ENCODE data around the gene SLC25A46. TPM values are rescaled to one million over a fixed set of nuclear protein-coding genes. Genes with fewer than 3 reads are reported as not detected.
"Not testable (repeated sequence)": the region's sequence is repeated elsewhere in the genome, so short reads cannot be mapped to it uniquely, and the experiment has no call there.

The SLC25A46 gene
- total RNA-seq, 1 donor from 2014 or later, result 32.8 TPM

GRCh38 chr5:110785356-110785755, 46.5 kb downstream of the SLC25A46 start:
- peak; percentile 2 for DNase-seq (ENCODE audit: low read depth)
- no peak for TF ChIP-seq CTCF (conservative IDR thresholded peaks at IDR 0.05; ENCODE audit: low read depth, low read length)
- no peak overlapping the region for H3K4me3 ChIP-seq (ENCODE audit: low read depth, low read length)

DNA sequence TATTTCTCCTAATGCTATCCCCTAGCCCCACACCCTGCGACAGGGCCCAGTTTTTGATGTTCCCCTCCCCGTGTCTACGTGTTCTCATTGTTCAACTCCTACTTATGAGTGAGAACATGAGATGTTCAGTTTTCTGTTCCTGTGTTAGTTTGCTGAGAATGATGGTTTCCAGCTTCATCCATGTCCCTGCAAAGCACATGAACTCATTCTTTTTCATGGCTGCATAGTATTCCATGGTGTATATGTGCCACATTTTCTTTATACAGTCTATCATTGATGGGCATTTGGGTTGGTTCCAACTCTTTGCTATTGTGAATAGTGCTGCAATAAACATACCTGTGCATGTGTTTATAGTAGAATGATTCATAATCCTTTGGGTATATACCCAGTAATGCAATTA, 49.2 kb downstream of the SLC25A46 start:
- H3K4me3 ChIP-seq (ENCODE audit: low read depth, low read length); DNase-seq (ENCODE audit: low read depth): not testable (repeated sequence)

- peak; percentile 10 for DNase-seq (ENCODE audit: low read depth)
- peak; percentile 52 for TF ChIP-seq CTCF (conservative IDR thresholded peaks at IDR 0.05; ENCODE audit: low read depth, low read length)
- no peak overlapping the region for H3K4me3 ChIP-seq (ENCODE audit: low read depth, low read length)
Measured at GRCh38 chr5:110790673-110791072, 51.9 kb downstream of the SLC25A46 start.

DNA sequence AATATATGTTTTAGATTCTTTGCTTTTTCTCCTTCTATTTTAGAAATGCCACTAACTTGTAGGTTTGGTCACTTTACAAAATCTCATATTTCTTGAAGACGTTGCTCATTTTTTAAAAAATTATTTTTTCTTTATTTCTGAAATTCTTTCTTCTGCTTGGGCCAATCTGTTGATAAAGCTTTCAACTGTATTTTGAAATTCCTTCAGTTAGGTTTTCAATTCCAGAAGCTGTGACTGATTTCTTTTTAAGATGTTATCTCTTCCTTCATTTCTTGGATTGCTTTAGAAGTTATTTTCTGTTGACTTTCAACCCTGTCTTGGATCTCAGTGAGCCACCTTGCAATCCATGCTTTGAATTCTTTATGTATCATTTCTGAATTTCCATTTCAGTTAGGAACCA, 64.2 kb downstream of the SLC25A46 start:
- DNase-seq (ENCODE audit: low read depth), result no peak
- no peak for TF ChIP-seq CTCF (conservative IDR thresholded peaks at IDR 0.05; ENCODE audit: low read depth, low read length)

DNA sequence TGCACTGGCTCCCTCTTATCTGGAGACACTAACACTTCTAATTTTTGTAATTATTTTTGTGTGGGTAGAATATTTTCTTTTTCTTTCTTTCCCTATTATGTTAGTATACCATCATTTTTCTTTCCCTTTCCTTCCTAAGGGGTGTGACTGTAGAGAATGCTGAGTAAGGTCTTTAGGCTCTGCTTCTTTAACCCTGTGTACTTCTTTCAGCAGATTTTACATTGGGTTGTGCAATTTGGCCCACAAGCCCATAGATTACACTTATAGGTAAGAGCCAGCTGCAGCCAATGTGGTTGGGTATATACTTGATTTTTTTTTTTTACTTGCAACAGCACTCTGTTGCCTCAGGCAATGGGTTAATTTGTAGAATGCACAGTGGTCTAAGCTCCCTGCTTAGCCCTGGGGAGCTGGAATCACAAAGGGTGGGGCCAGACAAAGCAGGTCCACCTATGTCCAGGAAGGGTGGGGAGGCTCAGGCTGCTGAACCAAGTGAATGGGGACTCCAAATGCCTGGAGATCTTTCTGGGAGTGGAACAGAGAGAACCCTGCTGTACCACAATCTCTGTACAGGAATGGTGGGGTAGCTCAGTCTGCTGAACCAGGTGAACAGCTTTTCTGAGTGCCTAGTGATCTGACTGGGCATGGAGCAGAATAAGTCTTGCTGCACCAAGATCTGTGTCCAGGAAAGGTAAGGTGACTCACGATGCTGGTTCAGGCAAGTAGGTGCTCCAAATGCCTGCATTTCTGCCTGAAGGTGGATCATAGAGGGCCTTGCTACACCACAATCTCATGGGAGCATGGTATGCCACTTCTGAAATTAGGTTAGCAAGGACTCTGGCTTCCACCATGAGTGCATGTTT, 64.9 kb downstream of the SLC25A46 start:
- TF ChIP-seq CTCF (conservative IDR thresholded peaks at IDR 0.05; ENCODE audit: low read depth, low read length), result no peak
- no peak overlapping the region for H3K4me3 ChIP-seq (ENCODE audit: low read depth, low read length)
- no peak for DNase-seq (ENCODE audit: low read depth)

More for the DNA sequence above, 64.2 kb downstream of the SLC25A46 start:
- no peak overlapping the region for H3K4me3 ChIP-seq (ENCODE audit: low read depth, low read length)

- no peak for DNase-seq (ENCODE audit: low read depth)
- no peak for TF ChIP-seq CTCF (conservative IDR thresholded peaks at IDR 0.05; ENCODE audit: low read depth, low read length)
- H3K4me3 ChIP-seq (ENCODE audit: low read depth, low read length), result no peak overlapping the region
Measured at GRCh38 chr5:110807169-110807568, 68.4 kb downstream of the SLC25A46 start.

GRCh38 chr5:110809006-110809405, 70.2 kb downstream of the SLC25A46 start:
- TF ChIP-seq CTCF (conservative IDR thresholded peaks at IDR 0.05; ENCODE audit: low read depth, low read length), result no peak
- no peak for DNase-seq (ENCODE audit: low read depth)
- H3K4me3 ChIP-seq (ENCODE audit: low read depth, low read length), result no peak overlapping the region

Other genes with a start within 250 kb of the SLC25A46 start
- gene TMEM232, start 12.3 kb upstream of the SLC25A46 start, total RNA-seq, result 0.86 TPM in 1 of 2 replicates, not detected in the other